Measurements from ENCODE around the gene SLC7A1. TPM values are rescaled to one million over a fixed set of nuclear protein-coding genes. Genes with fewer than 3 reads are reported as not detected.

SLC7A1 gene
- total and polyA plus RNA-seq, 2 experiments from 2014 or later = 23.0 to 74.7 TPM

DNA sequence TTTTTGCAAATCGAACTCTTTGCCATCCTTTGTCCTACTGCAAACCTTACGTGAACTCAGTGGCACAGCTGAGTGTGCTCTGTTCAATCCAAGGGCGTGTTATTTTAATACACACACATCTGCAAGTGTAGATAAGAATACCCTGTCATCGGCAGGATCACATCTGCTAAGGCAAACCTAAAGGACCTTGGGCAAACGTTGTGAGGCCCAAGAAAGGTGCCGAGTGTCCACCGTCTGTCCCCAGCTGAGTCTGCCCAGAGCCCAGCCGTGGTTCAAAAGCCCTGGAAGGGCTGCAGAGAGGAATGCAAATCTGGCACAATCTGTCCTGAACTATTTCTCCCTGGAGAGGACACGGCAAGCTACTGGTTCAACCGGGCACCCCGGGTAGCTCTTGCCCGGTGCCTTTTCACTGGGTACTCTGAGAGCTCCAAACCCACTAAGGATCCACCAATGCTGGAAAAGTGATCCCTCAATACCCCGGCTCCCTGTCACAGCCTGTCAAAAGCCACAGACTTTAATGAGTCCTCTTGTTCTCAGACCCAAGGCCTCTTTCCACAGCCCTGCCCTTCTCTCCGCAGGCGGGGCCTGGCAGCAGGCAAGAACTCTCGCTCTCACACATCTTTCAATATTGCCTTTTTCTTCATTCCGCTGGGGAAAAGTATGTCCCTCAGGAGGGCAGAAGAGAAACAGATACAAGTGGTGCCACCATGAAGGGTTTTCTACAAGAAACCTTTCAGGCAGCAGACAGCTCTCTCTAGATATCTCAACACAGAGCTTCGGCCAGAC is 17.0 kb downstream of the SLC7A1 start:
- H3K9me3 Mint-ChIP-seq = no peaks in the 10 kb centered on the region; the same call in 2 of the 3 replicates
- DNase-seq (ENCODE audit: low spot score) = no peak

DNA sequence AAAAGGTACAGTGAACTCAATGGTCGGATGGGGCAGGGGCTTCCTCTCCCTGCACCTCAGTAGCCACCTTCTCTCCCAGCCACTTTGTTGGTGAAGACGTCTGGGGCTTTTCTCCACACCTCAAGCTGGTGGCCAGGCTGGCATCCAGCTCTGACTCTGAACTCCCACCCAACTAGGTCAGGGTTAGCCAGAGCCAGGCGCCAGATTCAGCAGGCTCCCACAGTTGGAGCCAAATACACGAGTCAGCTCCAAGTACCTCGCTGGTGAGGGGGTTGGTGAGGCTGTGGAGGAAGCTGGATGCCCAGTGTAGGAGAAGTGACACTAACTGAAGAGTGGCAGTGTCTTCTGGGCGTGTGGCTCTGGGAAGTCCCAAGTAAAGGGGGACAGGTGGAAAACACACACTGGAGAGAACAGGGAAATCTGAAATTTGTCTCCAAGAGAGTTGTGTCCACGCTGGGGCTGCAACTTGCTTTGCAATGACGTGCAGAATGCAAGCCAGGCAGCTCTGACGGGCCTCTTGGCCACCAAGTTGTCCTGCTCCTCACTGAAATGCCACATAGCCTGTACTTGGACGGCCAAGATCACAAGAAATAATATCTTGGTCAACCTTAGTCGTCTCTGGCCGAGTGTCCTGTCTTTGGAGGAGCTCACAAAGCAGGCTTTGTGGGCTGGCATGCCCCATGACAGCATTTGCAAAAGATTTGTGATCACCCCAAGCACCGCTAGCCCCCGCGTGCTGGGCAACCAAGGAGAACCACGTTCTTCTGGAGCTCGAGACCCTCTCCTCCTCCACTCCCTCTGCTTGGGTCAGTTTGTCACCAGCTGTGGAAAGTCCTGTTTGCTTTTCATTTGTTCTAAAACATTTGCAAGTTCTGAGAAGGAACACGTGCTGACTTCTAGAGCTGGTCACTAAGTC is 18.1 kb downstream of the SLC7A1 start:
- Histone ChIP-seq H2AFZ (no peak overlapping the region), H3K9me2 (ENCODE audit: insufficient read depth) (no peaks in the 10 kb centered on the region), H3K27me3 (ENCODE audit: insufficient read depth) (no peaks in the 10 kb centered on the region), H3K4me1 (ENCODE audit: insufficient read depth) (peaks cover 46% of the 10 kb centered on the region), H3K36me3 (ENCODE audit: insufficient read depth) (no peaks in the 10 kb centered on the region), H3F3A (replicated peaks; ENCODE audit: low read depth) (no peaks in the 10 kb centered on the region), H3K79me2 (replicated peaks; ENCODE audit: insufficient read depth) (peaks cover 100% of the 10 kb centered on the region), H3K27ac (ENCODE audit: low read depth) (no peak overlapping the region), H4K20me1 (replicated peaks; ENCODE audit: insufficient read depth) (peaks cover 74% of the 10 kb centered on the region), H3K4me3 (no peak overlapping the region), H3K4me2 (no peak overlapping the region)
- Mint-ChIP-seq H3K4me3 (no peak overlapping the region), H3K27ac (0 out of 2 replicates have a peak overlapping the region, but pooled peaks have one; percentile 51), H3K36me3 (ENCODE audit: low read depth) (peaks cover 53% of the 10 kb centered on the region), H3K27me3 (ENCODE audit: insufficient read depth, low read depth, poor library complexity) (peaks cover 9% of the 10 kb centered on the region), H3K9me3 (no peaks in the 10 kb centered on the region; the same call in 2 of the 3 replicates), H3K4me1 (peaks cover 63% of the 10 kb centered on the region)
- ATAC-seq (no peak), DNase-seq (ENCODE audit: low spot score) (no peak)
- TF ChIP-seq, protein P1, sequence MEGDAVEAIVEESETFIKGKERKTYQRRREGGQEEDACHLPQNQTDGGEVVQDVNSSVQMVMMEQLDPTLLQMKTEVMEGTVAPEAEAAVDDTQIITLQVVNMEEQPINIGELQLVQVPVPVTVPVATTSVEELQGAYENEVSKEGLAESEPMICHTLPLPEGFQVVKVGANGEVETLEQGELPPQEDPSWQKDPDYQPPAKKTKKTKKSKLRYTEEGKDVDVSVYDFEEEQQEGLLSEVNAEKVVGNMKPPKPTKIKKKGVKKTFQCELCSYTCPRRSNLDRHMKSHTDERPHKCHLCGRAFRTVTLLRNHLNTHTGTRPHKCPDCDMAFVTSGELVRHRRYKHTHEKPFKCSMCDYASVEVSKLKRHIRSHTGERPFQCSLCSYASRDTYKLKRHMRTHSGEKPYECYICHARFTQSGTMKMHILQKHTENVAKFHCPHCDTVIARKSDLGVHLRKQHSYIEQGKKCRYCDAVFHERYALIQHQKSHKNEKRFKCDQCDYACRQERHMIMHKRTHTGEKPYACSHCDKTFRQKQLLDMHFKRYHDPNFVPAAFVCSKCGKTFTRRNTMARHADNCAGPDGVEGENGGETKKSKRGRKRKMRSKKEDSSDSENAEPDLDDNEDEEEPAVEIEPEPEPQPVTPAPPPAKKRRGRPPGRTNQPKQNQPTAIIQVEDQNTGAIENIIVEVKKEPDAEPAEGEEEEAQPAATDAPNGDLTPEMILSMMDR (conservative IDR thresholded peaks at IDR 0.05; ENCODE audit: low read depth in 2 of 2) = no peak
- no peak for TF ChIP-seq ZNF331 (CRISPR knock-in tag; IDR thresholded peaks at IDR 0.05; ENCODE audit: low read depth)
- no peak for TF ChIP-seq JUNB (IDR thresholded peaks at IDR 0.05; ENCODE audit: unreplicated experiment)
- no peak for TF ChIP-seq ZNF114 (CRISPR knock-in tag; IDR thresholded peaks at IDR 0.05)
- TF ChIP-seq NANOG (IDR thresholded peaks at IDR 0.05; ENCODE audit: borderline replicate concordance) = no peak

More for the DNA sequence above, 17.0 kb downstream of the SLC7A1 start:
- peaks cover 73% of the 10 kb centered on the region for H4K20me1 ChIP-seq (replicated peaks; ENCODE audit: insufficient read depth)
- no peaks in the 10 kb centered on the region for H3K9me2 ChIP-seq (ENCODE audit: insufficient read depth)
- no peak overlapping the region for H3K4me3 Mint-ChIP-seq
- TF ChIP-seq STAT1 (IDR thresholded peaks at IDR 0.05; ENCODE audit: unreplicated experiment) (no peak), ZNF331 (CRISPR knock-in tag; IDR thresholded peaks at IDR 0.05; ENCODE audit: low read depth) (no peak)
- TF ChIP-seq, protein P1 (conservative IDR thresholded peaks at IDR 0.05; ENCODE audit: low read depth in 2 of 2) = no peak
- H3K36me3 ChIP-seq (ENCODE audit: insufficient read depth) = no peaks in the 10 kb centered on the region
- H3K4me1 ChIP-seq (ENCODE audit: insufficient read depth) = peaks cover 46% of the 10 kb centered on the region
- H3K27ac Mint-ChIP-seq = 0 out of 2 replicates have a peak overlapping the region, but pooled peaks have one; percentile 51
- peaks cover 63% of the 10 kb centered on the region for H3K4me1 Mint-ChIP-seq
- peaks cover 100% of the 10 kb centered on the region for H3K79me2 ChIP-seq (replicated peaks; ENCODE audit: insufficient read depth)
- H3K4me2 ChIP-seq = no peak overlapping the region
- H3K36me3 Mint-ChIP-seq (ENCODE audit: low read depth) = peaks cover 53% of the 10 kb centered on the region
- no peaks in the 10 kb centered on the region for H3F3A ChIP-seq (replicated peaks; ENCODE audit: low read depth)
- no peak overlapping the region for H3K27ac ChIP-seq (ENCODE audit: low read depth)
- ATAC-seq = no peak
- H3K4me3 ChIP-seq = no peak overlapping the region
- H3K27me3 ChIP-seq (ENCODE audit: insufficient read depth) = no peaks in the 10 kb centered on the region
- H2AFZ ChIP-seq = no peak overlapping the region
- peaks cover 7% of the 10 kb centered on the region for H3K27me3 Mint-ChIP-seq (ENCODE audit: insufficient read depth, low read depth, poor library complexity)
